H1 (cell line): Measurements from ENCODE around the gene KIAA1755. TPM values are rescaled to one million over a fixed set of nuclear protein-coding genes. Genes with fewer than 3 reads are reported as not detected.

ENCODE experiments used
- CTCF ChIA-PET: fragments of 300-600 bp; sonication (Branson Sonifier 250); formaldehyde crosslinking; loops from one replicate; lab custom pipeline; 2021; ENCODE audit not compliant: partially characterized antibody; lab: Charles Lee
- POLR2A ChIA-PET: fragments of 300-600 bp; sonication (Branson Sonifier 250); formaldehyde crosslinking; loops from one replicate; lab custom pipeline; 2021; ENCODE audit warnings: inconsistent platforms; ENCODE audit not compliant: partially characterized antibody; lab: Charles Lee
- DNase-seq, 2 experiments: peaks; one replicate each; pipeline versions ENCODE4 v3.0.0 to v3.0.0-alpha.2; 2010 to 2022; ENCODE audit warnings: low spot score in 2 of 2, low read depth in 1 of 2, mixed read lengths in 1 of 2
- FAIRE-seq: peaks from 2 replicates; lab custom pipeline; 2011; peaks lifted over from hg19 to GRCh38; lab: Jason Lieb, UNC
- H2AFZ ChIP-seq: 2 replicates; pipeline ENCODE4 v1.8.1; 2012; ENCODE audit warnings: low read length, inconsistent platforms
- H2AK5ac ChIP-seq: 2 replicates; pipeline ENCODE4 v1.6.1; 2013; ENCODE audit warnings: low read depth, low read length
- H2BK120ac ChIP-seq: replicated peaks from 2 replicates; pipeline ENCODE3; 2013; ENCODE audit warnings: low read depth, low read length, inconsistent platforms
- H2BK12ac ChIP-seq: 2 replicates; pipeline ENCODE4 v1.6.1; 2013; ENCODE audit warnings: low read depth, low read length
- H2BK15ac ChIP-seq: 2 replicates; pipeline ENCODE4 v1.6.1; 2013; ENCODE audit warnings: low read length
- H2BK20ac ChIP-seq: 2 replicates; pipeline ENCODE4 v1.6.1; 2013; ENCODE audit warnings: low read length
- H2BK5ac ChIP-seq: 2 replicates; pipeline ENCODE4 v1.6.1; 2013; ENCODE audit warnings: low read depth, low read length
- H3K14ac ChIP-seq: 2 replicates; pipeline ENCODE4 v1.6.1; 2013; ENCODE audit warnings: inconsistent platforms; ENCODE audit not compliant: insufficient read length
- H3K18ac ChIP-seq: 2 replicates; pipeline ENCODE4 v1.6.1; 2013; ENCODE audit warnings: low read length; ENCODE audit errors: extremely low read depth
- H3K23ac ChIP-seq: 2 replicates; pipeline ENCODE4 v1.6.1; 2013; ENCODE audit warnings: inconsistent platforms; ENCODE audit not compliant: insufficient read length
- H3K23me2 ChIP-seq: 2 replicates; pipeline ENCODE4 v1.6.1; 2013; ENCODE audit warnings: low read depth, low read length
- H3K27ac ChIP-seq: 2 replicates; pipeline ENCODE4 v1.6.1; 2011; ENCODE audit warnings: low read depth, low read length, inconsistent platforms
- H3K27me3 ChIP-seq, 4 experiments: replicated peaks in 1 of 4; 1 replicate in 1 of 4; 2 replicates in 3 of 4; pipeline versions ENCODE4 v1.6.1 to v1.8.1; 2011 to 2013; ENCODE audit warnings: low read length in 3 of 4, mild to moderate bottlenecking in 3 of 4, inconsistent platforms in 2 of 4, mixed read lengths in 2 of 4, moderate library complexity in 1 of 4; ENCODE audit not compliant: control insufficient read depth in 3 of 4, insufficient read depth in 3 of 4; ENCODE audit errors: extremely low read depth in 1 of 4
- H3K36me3 ChIP-seq, 4 experiments: 2 replicates each; pipeline versions ENCODE4 v1.6.1 to v1.8.1; 2011 to 2013; ENCODE audit warnings: mild to moderate bottlenecking in 4 of 4, low read length in 3 of 4, moderate library complexity in 2 of 4, control low read depth in 1 of 4, inconsistent platforms in 1 of 4; ENCODE audit not compliant: insufficient read depth in 4 of 4, control insufficient read depth in 2 of 4
- H3K4ac ChIP-seq: replicated peaks from 2 replicates; pipeline ENCODE3; 2013; ENCODE audit warnings: low read length, low read depth, mixed read lengths, inconsistent platforms; ENCODE audit not compliant: insufficient read length
- H3K4me1 ChIP-seq, 4 experiments: replicated peaks in 1 of 4; 1 replicate in 1 of 4; 2 replicates in 3 of 4; pipeline versions ENCODE4 v1.6.1 to v1.8.1; 2011 to 2013; ENCODE audit warnings: low read length in 3 of 4, inconsistent platforms in 2 of 4, mixed read lengths in 1 of 4; ENCODE audit not compliant: insufficient read depth in 4 of 4, control insufficient read depth in 3 of 4
- H3K4me2 ChIP-seq, 2 experiments: 2 replicates each; pipeline versions ENCODE4 v1.6.1 to v1.8.1; 2011 to 2013; ENCODE audit warnings: low read depth in 2 of 2, low read length in 2 of 2, control low read depth in 1 of 2, inconsistent platforms in 1 of 2, mild to moderate bottlenecking in 1 of 2; ENCODE audit not compliant: insufficient read depth in 1 of 2
- H3K4me3 ChIP-seq, 4 experiments: fragments of 200-600, 300-600 bp in 1 of 4; sonication (generic), shearing (Covaris generic), sonication (Bioruptor Twin) in 1 of 4; 2 replicates each; pipeline versions ENCODE4 v1.5.1 to v1.8.1; 2011 to 2016; ENCODE audit warnings: low read length in 4 of 4, low read depth in 3 of 4, control low read depth in 2 of 4, inconsistent platforms in 2 of 4, mild to moderate bottlenecking in 2 of 4, mixed read lengths in 1 of 4, moderate library complexity in 1 of 4; ENCODE audit not compliant: insufficient read depth in 2 of 4; ENCODE audit errors: extremely low read depth in 1 of 4
- H3K56ac ChIP-seq: replicated peaks from 2 replicates; pipeline ENCODE3; 2013; ENCODE audit warnings: low read depth, mild to moderate bottlenecking, mixed read lengths, low read length, inconsistent platforms; ENCODE audit not compliant: insufficient read length
- H3K79me1 ChIP-seq: 2 replicates; pipeline ENCODE4 v1.6.1; 2013; ENCODE audit warnings: low read depth, low read length, control low read depth
- H3K79me2 ChIP-seq, 2 experiments: 2 replicates each; pipeline versions ENCODE4 v1.6.1 to v1.8.1; 2012 to 2013; ENCODE audit warnings: low read length in 2 of 2, mild to moderate bottlenecking in 2 of 2, inconsistent platforms in 1 of 2; ENCODE audit not compliant: insufficient read depth in 2 of 2, control insufficient read depth in 1 of 2
- H3K9ac ChIP-seq, 4 experiments: replicated peaks in 1 of 4; 1 replicate in 1 of 4; 2 replicates in 3 of 4; pipeline versions ENCODE4 v1.6.1 to v1.8.1; 2011 to 2013; ENCODE audit warnings: low read depth in 3 of 4, low read length in 3 of 4, control low read depth in 2 of 4, mild to moderate bottlenecking in 2 of 4, moderate library complexity in 2 of 4, inconsistent platforms in 1 of 4; ENCODE audit errors: extremely low read depth in 1 of 4
- H3K9me3 ChIP-seq, 2 experiments: 2 replicates each; pipeline versions ENCODE4 v1.6.1 to v1.8.1; 2012 to 2013; ENCODE audit warnings: mild to moderate bottlenecking in 2 of 2, moderate library complexity in 2 of 2, control low read depth in 1 of 2, inconsistent platforms in 1 of 2, low read depth in 1 of 2, low read length in 1 of 2, mixed read lengths in 1 of 2; ENCODE audit not compliant: insufficient read depth in 2 of 2
- H4K20me1 ChIP-seq, 2 experiments: replicated peaks in 1 of 2; 2 replicates each; pipeline versions ENCODE3 to v1.8.1; 2011 to 2013; ENCODE audit warnings: inconsistent platforms in 2 of 2, low read length in 2 of 2, mild to moderate bottlenecking in 1 of 2; ENCODE audit not compliant: insufficient read depth in 2 of 2, control insufficient read depth in 1 of 2
- H4K5ac ChIP-seq: 2 replicates; pipeline ENCODE4 v1.6.1; 2013; ENCODE audit warnings: low read length, low read depth, mixed read lengths, inconsistent platforms; ENCODE audit not compliant: insufficient read length
- H4K8ac ChIP-seq: 2 replicates; pipeline ENCODE4 v1.8.0; 2013; ENCODE audit warnings: mild to moderate bottlenecking, moderate library complexity, low read length, inconsistent platforms; ENCODE audit not compliant: insufficient read depth; ENCODE audit errors: extremely low read depth
- H4K91ac ChIP-seq: replicated peaks from 2 replicates; pipeline ENCODE3; 2013; ENCODE audit warnings: low read length, mixed read lengths, inconsistent platforms; ENCODE audit not compliant: insufficient read length
- WGBS, 2 experiments: shearing (Covaris generic) in 1 of 2; methylation state at CpG; one replicate each; pipeline versions ENCODE4 v1.1.6 to v1.1.7; 2013 to 2015; ENCODE audit warnings: low lambda C conversion rate in 2 of 2, mixed read lengths in 2 of 2, inconsistent platforms in 1 of 2, low coverage in 1 of 2, missing lambda C conversion rate in 1 of 2; ENCODE audit not compliant: insufficient replicate concordance in 2 of 2, insufficient coverage in 1 of 2, insufficient read length in 1 of 2; ENCODE audit errors: extremely low coverage in 1 of 2, missing lambda C conversion rate in 1 of 2; 5-methylcytosine and 5-hydroxymethylcytosine counted together
- polyA plus RNA-seq, 7 experiments: library from polyadenylated mRNA; depleted of rRNA in 3 of 7; stranded (reverse) in 5 of 7; unstranded in 2 of 7; fragments of >200 nt in 5 of 7; fragments of 200-250 nt in 2 of 7; gene quantifications; 1 replicate in 5 of 7; 2 replicates in 1 of 7; 4 replicates in 1 of 7; pipeline versions ENCODE4 v1.2.1 to v1.2.3, GENCODE V29; 2011 to 2013; ENCODE audit warnings: missing spikeins in 2 of 7, mixed read lengths in 2 of 7
- total RNA-seq: library from RNA; stranded (reverse); fragmentation: NEBNext Ultra II Directional; extraction: Animal tissue kit (Norgen Biotek cat#: 25700); gene quantifications from 2 replicates; pipeline ENCODE4 v1.2.1, GENCODE V29; 2021

Gene KIAA1755
- total and polyA plus RNA-seq, 2 of the 8 experiments (the other 6 are each of a cell fraction or from before 2014, with no cell fraction given) = 0.23 TPM; not detected in 1

GRCh38 chr20:38175304-38176180 is 85.0 kb downstream of the KIAA1755 start:
- H4K8ac ChIP-seq = no peak overlapping the region
- FAIRE-seq (no peak), DNase-seq (no peak)

More at GRCh38 chr20:38175304-38176180, 85.0 kb downstream of the KIAA1755 start:
- Histone ChIP-seq H3K36me3 (no peaks in the 10 kb centered on the region), H2BK120ac (no peak overlapping the region), H3K4me3 (no peak overlapping the region), H4K91ac (no peak overlapping the region), H3K4me2 (no peak overlapping the region), H3K9ac (no peak overlapping the region), H2AK5ac (no peak overlapping the region), H3K79me2 (no peaks in the 10 kb centered on the region), H3K27me3 (no peaks in the 10 kb centered on the region), H3K79me1 (no peaks in the 10 kb centered on the region), H4K5ac (no peak overlapping the region), H4K20me1 (peaks cover 0 to 3% of the 10 kb centered on the region in 2 experiments), H3K56ac (no peak overlapping the region), H3K14ac (no peak overlapping the region), H2AFZ (no peak overlapping the region), H3K4me1 (no peaks in the 10 kb centered on the region), H3K4ac (no peak overlapping the region), H3K23ac (no peak overlapping the region), H3K18ac (no peak overlapping the region), H3K23me2 (no peaks in the 10 kb centered on the region), H2BK15ac (no peak overlapping the region), H2BK12ac (no peak overlapping the region), H3K27ac (no peak overlapping the region), H2BK20ac (no peak overlapping the region), H3K9me3 (no peaks in the 10 kb centered on the region), H2BK5ac (no peak overlapping the region)
- ChIA-PET POLR2A (no interaction called here), CTCF (interaction anchor here (0.7 to 5.1 kb wide), 20 partner anchors 9 to 470 kb away, joined by 3 to 32 read pairs (median 4); no protein-coding TSS in a partner anchor)
- WGBS, 2 experiments = 71% methylated on average over 16 of the region's 16 CpGs; no CpG with 5 or more reads in 1 of the 2 experiments
